Stimulated activated CD4-positive, alpha-beta T cell treated with anti-CD3 and anti-CD28 coated beads, TNF-alpha, amount 100 ng/mL, for 4 hours (primary cell): Measurements from ENCODE around the gene TAS2R14.

ENCODE experiments used
- DNase-seq, 3 experiments: peaks; one replicate each; pipeline ENCODE4 v3.0.0-alpha.2; 2020; ENCODE audit warnings: low read depth in 3 of 3

Gene TAS2R14

DNA sequence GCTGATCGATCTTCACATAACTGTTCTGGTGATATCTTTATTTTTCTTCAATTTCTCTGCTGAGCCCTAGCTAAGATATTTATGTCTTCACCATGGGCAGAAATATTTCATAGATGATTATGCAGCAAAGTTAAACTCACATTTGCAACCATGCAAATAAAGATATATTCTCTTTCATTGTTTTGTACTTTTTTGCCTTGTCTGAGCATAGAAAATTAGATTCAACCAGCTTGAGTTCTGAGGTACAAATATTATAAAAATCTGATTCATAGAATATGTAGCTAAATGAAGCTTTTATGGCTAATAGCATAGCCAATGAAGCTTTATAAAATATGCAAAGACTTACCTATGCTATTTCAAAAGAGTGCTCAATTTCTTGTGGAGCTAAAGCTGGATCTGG is 29.6 kb downstream of the TAS2R14 start, which contains the start of gene TAS2R13:
TSS of gene TAS2R13 (minus strand) at position 101 of the 400 bp plus-strand sequence. CDS start 264 bp downstream, outside the sequence.
- DNase-seq, result no peak

- no peak for DNase-seq
Observed at GRCh38 chr12:10904686-10905085, 34.4 kb downstream of the TAS2R14 start.

DNA sequence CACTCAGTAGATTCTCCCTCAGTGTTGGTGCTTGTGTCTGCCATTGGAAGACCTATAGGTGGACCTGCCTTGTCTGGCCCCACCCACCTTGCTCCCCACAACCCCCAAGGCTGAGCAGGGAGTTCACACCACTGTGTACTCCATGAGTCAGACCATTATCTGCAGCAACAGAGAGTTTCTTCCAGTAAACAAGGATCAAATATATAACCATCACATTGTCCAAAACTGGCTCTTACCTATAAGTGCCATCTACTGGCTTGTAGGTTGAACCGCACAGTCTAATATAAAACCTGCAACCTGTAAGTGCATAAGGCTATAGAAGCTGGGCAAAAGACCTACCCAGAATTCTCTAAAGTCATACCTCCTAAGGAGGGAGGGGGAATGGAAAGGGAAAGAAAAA is 37.6 kb downstream of the TAS2R14 start:
- no peak for DNase-seq

DNA sequence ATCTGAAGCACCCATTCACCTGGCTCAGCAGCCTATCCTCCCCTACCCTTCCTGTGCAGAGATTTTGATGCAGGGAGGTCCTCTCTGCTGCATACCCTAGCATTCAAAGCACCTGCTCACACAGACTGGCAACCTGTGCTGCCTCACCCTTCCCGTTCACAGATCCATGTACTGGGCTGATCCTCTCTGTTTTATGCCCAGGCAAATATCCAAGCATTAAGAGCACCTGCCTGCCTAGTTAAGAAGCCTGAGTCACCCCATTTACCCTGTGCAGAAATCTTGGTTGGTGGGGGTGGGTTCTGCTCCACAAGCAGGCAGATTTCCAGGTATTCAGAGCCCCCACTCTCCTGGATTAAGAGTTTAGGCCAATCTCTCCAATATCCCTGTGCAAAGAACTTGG is 38.1 kb downstream of the TAS2R14 start:
- no peak for DNase-seq

- no peak for DNase-seq
Observed at GRCh38 chr12:10900530-10900929, 38.5 kb downstream of the TAS2R14 start.

GRCh38 chr12:10896854-10897253 is 42.2 kb downstream of the TAS2R14 start:
- no peak for DNase-seq

- DNase-seq, result no peak
Observed at GRCh38 chr12:10891937-10892336, 47.1 kb downstream of the TAS2R14 start.

- DNase-seq, result no peak
Observed at GRCh38 chr12:10889226-10889625, 49.8 kb downstream of the TAS2R14 start.
